ENCODE results near the gene CALB2.

The CALB2 gene

DNA sequence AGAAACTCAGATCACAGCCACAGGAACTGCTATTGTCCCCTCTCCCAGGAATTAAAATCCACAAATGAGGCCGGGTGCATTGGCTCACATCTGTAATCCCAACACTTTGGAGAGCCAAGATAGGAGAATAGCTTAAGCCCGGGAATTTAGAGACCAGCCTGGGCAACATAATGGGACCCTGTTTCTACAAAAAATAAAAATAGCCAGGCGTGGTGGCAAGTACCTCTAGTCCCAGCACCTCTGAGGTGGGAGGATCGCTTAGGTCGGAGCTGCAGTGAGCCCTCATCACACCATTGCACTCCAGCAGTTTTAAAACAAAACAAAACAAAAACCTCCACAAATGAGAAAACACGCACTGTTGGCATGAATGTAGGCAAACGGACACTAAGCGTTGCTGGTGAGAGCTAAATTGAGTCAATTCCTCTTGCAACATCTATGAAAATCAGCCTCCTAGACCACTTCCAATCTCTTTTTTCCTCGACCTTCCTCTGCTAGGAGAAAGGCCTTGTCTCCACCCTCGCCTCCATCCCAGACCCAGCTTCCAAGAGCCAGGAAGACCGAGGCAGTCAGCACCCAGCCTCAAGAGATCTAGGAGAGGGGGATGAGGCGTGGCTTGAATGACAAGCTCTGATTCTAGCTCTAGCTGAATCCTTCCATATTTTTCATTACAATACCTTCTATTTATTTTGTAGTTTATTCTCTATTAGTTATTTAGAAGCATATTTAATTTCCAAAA, 68.5 kb downstream of the CALB2 start:
- no peak for DNase-seq (ENCODE audit: low read depth in 2 of 2)

DNA sequence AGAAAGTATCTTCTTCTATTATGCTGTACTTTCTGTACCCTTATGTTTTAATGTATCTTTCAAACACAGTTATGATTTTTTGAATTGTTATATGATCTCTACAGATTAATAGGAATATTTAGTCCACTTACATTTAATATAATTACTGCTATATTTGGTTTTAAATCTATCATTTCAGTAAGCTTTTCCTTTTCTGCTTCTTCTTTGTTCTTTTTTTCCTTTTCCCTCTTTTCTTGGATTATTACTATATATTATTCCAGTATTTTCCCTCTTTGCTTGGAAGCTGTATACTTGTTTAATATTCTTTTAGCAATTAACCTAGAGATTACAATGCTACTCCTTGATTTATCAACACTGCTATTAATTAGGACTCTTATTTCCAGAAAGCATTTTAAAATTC, 69.9 kb downstream of the CALB2 start:
- no peak for DNase-seq (ENCODE audit: low read depth in 2 of 2)

DNA sequence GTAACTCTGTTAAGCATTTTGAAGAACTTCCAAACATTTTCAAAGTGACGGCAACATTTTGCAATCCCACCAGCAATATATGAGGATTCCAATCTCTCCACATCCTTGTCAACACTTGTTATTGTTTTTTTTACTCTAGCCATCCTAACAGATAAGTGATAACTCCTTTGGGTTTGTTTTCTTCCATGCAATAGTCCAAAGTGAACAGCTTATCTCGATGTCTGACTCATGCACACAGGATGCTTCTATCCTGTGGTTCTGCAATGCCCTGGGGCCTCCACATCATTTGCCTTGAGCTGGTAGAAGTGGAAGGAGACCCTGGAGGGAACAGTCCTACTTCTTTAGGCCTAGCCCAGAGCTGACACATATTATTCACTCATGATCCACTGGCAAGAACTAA, 70.4 kb downstream of the CALB2 start:
- DNase-seq (ENCODE audit: low read depth in 2 of 2): no peak

GRCh38 chr16:71429581-71429980, 71.1 kb downstream of the CALB2 start:
- DNase-seq (ENCODE audit: low read depth in 2 of 2): no peak

DNA sequence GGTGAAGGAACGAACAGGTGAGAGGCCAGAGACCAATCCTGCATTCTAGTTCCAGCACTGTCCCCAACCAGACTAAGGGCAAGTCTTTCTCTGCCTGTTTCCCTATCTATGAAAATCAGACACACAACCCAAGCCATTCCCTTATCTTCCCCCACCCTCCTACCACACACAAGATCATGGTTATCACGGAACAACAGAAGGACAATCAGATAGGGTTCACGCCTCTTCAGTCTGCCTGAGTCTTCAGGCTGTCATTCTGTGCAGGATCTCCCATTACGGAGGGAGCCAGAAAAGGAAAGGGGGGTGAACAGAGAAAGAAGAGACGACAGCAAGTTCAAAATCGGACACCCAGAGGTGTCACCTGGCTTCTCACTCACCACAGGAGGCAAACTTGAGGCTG, 72.2 kb downstream of the CALB2 start:
- no peak for DNase-seq (ENCODE audit: low read depth in 2 of 2)

DNA sequence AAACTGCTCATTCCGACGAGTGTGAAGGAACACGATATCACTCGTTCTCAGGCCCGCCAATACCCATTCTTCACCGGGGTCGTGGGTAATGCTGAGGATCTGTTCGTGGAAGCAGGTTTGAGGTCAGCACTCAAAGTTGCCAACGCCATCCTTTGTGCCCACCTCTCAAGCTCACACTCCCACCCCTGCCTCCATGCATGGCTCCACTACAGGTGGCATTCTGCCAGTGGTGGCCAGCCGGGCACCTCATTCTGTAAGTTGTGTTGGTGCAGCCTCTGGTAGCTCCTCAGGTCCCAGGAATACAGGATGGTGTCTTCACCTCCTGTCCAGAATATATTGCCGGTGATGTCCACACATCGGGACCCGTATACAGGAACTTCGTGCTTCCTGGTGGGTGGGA, 72.7 kb downstream of the CALB2 start:
- no peak for DNase-seq (ENCODE audit: low read depth in 2 of 2)

DNA sequence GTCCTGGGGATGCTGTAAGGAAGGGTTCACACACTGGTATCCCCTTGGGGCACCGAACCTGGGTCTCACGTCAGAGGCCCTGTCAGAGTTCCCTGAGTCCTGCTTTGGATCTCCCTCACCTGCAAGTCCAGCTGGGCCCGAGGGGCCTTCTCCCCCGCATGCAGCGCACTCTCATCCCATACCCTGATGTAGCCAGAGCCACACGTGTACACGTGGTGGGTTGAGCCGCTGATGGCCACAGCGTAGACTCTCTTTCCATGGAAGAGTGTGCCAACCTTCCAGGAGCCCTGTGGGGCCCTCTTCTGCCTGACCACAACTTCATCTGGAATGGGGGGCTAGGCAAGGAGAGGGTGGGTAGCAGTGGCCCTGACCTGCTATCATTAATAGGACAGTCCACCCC, 73.5 kb downstream of the CALB2 start:
- DNase-seq (ENCODE audit: low read depth in 2 of 2): no peak

DNA sequence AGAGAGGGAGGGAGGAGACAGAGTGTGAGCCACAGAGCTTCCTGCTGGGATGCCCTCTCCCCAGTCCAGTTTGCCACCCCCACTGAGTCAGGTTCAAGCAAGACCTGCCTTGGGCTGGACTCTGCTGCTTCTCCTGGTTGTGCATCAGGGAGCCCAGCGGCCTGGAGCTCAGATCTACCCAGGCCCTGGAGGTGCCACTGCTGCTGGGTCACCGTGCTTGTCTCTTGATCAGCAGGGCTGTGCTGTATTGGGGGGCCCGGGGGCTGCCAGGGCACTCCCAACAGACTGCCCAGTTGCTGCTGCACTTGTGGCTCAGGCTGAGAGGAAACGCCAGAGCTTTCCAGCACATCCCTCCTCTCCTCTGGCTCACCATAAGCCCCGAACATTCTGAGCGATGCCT, 74.4 kb downstream of the CALB2 start:
- DNase-seq (ENCODE audit: low read depth in 2 of 2): no peak

GRCh38 chr16:71436473-71436872, 78.0 kb downstream of the CALB2 start:
- no peak for DNase-seq (ENCODE audit: low read depth in 2 of 2)

GRCh38 chr16:71439523-71439922, 81.0 kb downstream of the CALB2 start:
- DNase-seq (ENCODE audit: low read depth in 2 of 2): no peak

Measured in stimulated activated CD8-positive, alpha-beta memory T cell treated with anti-CD3 and anti-CD28 coated beads, Interleukin-7, amount 100 ng/mL, for 1 hour (primary cell).